ENCODE data around the gene CHI3L2.

DNA sequence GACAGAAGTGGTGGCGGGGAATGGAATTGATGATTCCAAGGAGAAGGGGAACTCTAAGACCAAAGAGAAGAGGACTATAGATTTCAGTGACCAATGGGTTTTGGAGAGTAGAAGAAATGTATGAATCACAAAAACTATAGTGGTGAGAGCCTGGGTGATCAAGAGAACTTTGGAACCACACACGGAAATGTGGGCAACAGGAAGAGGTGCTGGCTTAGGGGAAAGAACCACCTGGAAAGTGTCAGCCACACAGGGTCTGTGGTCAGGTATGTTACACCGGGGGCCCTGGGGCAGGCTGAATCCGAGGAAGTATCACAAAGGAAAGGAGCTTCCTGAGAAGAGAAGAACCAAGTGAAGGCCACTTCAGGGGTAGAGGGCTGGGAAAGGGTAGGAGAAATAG lies 51.6 kb downstream of the CHI3L2 start:
- TF ChIP-seq, protein P1, sequence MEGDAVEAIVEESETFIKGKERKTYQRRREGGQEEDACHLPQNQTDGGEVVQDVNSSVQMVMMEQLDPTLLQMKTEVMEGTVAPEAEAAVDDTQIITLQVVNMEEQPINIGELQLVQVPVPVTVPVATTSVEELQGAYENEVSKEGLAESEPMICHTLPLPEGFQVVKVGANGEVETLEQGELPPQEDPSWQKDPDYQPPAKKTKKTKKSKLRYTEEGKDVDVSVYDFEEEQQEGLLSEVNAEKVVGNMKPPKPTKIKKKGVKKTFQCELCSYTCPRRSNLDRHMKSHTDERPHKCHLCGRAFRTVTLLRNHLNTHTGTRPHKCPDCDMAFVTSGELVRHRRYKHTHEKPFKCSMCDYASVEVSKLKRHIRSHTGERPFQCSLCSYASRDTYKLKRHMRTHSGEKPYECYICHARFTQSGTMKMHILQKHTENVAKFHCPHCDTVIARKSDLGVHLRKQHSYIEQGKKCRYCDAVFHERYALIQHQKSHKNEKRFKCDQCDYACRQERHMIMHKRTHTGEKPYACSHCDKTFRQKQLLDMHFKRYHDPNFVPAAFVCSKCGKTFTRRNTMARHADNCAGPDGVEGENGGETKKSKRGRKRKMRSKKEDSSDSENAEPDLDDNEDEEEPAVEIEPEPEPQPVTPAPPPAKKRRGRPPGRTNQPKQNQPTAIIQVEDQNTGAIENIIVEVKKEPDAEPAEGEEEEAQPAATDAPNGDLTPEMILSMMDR (CRISPR knock-in tag; IDR thresholded peaks at IDR 0.05): no peak
- TF ChIP-seq IRX3 (CRISPR knock-in tag; IDR thresholded peaks at IDR 0.05; ENCODE audit: borderline replicate concordance, low read depth): no peak
- TF ChIP-seq SP4 (CRISPR knock-in tag; IDR thresholded peaks at IDR 0.05): no peak

Measured in HepG2 (cell line).